HG03060 (cell line): ENCODE measurements around the gene POLK.
A peak's percentile ranks its signal among the peaks of the same experiment; 100 is the strongest.
"Not testable (repeated sequence)": the region's sequence is repeated elsewhere in the genome, so short reads cannot be mapped to it uniquely, and the experiment has no call there.

Experiments used
- ATAC-seq: cut with Tn5 transposase; IDR thresholded peaks from one replicate; pipeline ENCODE4 v1.9.1; 2021; ENCODE audit warnings: low read depth, moderate number of reproducible peaks; ENCODE audit not compliant: unreplicated experiment

The POLK gene

DNA sequence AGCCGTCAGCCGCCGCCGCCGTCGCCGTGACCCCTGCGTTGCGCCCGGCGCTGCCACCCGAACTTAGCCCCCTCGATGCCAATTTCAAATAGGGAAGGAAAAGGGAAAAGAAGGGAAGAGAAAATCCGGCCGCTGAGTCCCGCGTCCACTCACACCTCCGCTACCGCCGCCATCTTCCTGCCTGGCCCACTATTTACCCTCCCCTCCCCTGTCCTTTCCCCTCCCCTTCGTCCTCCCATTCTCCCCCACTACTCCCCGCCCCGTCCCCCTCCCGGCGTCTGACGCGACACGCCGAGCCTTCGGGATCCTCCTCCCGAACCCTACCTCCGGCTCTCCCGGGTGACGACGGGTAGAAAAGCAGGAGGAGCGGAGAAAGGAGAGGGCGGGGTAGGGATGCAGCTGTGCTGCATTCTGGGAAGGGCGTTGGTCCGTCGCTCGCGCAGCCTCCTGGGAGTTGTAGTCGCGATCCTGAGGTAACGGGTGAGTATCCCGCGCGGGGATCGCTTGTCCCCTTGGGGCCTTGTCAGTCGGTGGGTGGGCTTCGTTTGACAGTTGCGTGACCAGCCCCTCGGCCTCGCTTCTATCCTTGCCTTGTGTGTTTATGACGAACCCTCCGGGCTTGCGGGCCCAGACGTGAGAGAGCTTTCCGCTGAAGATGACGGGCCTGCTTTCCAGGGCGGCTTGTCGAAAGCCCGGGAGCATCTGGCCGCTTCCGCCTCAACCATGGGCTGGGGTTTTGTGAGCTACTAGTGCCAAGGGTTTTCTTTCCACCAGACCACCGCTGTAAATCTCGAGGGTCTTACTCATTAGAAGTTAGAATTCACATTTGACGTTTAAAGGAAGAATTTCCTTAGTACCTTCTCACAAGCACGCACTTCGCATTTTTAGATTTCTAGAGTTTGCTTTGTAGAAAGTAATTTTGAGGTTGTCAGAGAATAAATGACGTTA, at the start of gene POLK, which contains the start of gene CERT1:
POLK (plus strand) TSS at position 457 of the 948 bp plus-strand sequence.
CERT1 (minus strand) TSS at position 195 of the 948 bp plus-strand sequence. CDS start 422 bp downstream, outside the sequence.
- peak; percentile 64 for ATAC-seq

DNA sequence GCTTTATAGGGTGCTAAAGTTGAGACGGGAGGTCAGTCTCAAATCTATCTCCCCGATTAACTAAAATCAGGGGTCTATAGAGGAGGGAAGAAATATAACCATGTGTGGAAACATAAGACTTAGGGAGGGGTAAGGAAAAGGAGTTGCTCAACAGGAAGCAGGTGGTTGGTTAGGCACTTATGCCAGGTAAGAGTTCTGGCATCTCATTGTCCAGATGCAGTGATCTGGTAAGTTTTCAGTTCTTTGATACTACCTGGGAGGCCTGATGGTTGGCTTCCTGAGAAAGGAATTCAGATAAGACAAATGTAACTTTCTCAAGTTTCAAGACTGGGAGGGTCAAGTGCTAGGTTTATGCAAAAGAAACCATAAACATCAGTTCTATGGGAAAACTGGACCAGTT, 48.0 kb upstream of the POLK start:
- ATAC-seq: no peak

DNA sequence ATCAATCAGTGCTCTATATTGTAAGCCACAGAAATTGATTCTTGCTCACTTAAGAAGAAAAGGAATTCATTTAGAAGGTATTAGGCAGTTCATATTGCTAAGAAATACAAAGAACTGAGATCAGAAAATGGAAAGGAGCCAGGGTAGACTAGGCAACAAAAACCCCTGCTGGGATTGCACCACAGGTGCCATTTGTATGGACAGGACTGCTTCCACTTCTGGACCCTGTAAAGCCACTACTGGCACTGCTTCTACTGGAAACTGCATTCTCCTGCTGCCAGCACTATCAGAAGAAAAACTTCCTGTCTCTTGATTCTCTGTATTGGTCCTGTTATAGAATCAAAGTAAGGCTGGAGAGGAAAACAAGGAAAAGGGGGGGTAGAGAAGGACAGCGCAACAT, 46.2 kb upstream of the POLK start:
- ATAC-seq: no peak

GRCh38 chr5:75466006-75466716, 45.5 kb upstream of the POLK start:
- ATAC-seq: no peak

DNA sequence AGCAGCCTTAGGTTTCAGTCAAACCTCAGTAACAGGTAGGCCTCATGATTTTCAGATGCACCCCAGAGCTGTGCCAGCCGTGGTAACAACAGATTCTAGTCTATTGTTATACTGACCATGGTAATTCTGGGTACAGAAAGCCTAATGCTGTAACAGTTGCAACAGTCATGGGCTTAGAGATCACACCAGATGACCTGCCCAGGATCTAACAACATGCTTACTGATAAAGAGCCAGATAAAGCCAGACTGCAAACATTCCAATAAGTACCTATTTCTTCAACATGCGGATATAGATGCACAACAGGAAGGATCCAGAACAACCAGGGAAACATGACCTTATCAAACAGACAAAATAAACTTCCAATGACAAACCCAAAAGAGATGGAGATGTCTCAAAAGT, 43.1 kb upstream of the POLK start:
- ATAC-seq: no peak

DNA sequence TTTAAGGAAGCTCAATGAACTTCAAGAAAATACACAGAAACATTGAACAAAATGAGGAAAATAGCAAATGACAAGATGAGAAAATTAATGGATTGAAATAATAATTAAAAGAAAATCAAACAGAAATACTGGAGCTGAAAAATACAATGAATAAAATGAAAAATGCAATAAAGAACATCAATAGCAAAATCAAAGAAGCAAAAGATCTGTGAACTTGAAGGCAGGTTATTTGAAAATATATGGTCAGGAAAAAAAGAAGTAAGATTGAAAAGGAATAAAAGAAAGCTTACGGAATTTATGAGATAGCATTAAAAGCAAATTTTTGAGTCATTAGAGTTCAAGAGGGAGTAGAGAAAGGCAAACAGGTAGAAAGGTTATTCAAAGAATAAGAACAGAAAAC, 42.7 kb upstream of the POLK start:
- no peak for ATAC-seq

GRCh38 chr5:75471193-75471592, 40.5 kb upstream of the POLK start:
- ATAC-seq: no peak

DNA sequence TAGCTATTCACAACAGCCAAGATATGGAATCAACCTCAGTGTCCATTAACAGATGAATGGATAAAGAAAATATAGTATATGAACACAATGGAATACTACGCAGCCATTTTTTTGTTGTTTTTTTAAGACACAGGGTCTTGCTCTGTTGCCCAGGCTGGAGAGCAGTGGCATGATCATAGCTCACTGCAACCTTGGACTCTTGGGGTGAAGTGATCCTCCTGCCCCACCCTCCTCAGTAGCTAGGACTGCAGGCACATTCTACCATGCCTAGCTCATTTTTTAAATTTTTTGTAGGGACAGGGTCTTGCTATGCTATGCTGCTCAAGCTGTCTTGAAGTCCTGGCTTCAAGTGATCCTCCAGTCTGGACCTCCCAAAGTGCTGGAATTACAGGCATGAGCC, 38.7 kb upstream of the POLK start:
- no peak for ATAC-seq

- no peak for ATAC-seq
These were observed 38.2 kb upstream of the POLK start for GRCh38 chr5:75473463-75473862.

GRCh38 chr5:75475364-75475763, 36.3 kb upstream of the POLK start:
- no peak for ATAC-seq

GRCh38 chr5:75481024-75481423, 30.7 kb upstream of the POLK start:
- no peak for ATAC-seq

GRCh38 chr5:75482482-75482881, 29.2 kb upstream of the POLK start:
- no peak for ATAC-seq

DNA sequence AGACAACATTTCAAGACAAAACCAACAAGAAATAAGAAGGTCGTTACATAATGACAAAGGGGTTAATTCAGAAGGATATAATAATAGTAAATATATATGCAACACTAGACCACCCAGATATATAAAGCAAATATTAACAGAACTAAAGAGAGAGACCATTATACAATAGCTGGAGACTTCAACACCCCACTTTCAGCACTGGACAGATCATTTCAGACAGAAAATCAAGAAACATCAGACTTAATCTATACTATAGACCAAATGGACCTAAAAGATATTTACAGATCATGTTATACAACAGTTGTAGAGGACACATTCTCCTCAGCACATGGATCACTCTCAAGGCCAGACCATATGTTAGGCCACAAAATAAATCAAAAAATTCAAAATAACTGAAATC, 27.1 kb upstream of the POLK start:
- no peak for ATAC-seq

DNA sequence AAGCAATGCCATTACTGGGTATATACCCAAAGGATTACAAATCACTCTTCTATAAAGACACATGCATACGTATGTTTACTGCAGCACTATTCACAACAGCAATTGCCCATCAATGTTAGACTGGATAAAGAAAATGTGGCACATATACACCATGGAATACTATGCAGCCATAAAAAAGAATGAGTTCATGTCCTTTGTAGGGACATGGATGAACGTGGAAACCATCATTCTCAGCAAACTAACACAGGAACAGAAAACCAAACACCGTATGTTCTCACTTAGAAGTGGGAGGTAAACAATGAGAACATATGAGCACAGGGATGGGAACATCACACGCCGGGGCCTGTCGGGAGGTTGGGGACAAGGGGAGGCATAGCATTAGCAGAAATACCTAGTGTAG, 21.8 kb upstream of the POLK start:
- not testable (repeated sequence) for ATAC-seq

DNA sequence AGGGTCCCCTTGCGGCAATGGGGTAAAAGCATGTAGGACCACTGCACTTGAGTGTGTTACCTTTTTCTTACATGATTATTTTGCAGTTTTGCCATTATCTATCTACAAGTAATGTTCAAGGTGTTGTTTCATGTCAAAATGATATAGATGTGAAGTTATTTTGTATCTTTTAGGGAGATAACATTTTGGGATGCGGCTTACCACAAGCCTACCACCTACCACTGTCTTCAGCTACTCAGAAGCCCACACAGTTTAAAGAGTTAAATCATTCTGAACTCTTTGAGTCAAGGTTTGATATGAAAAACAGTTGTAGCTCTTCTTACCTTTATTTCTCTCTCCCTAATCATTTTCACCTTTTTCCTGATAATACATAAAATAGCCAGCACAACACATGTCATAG, 20.1 kb upstream of the POLK start:
- no peak for ATAC-seq

DNA sequence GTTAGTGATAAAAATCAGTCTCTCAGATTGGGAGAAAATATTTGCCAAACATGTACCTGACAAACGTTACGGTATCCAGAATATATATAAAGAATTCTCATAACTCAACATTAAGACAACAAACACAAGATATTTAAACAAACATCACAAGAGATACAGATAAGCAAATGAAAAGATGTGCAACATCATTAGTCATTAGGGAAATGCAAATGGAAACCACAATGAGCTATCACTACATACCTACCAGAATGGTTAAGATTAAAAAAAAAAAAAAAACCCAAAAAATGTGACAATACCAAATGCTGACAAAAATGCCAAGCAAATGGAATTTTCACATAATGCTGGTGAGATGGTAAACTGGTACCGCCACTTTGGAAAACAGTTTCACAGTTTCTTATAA, 15.7 kb upstream of the POLK start:
- no peak for ATAC-seq

- no peak for ATAC-seq
These were observed 13.4 kb upstream of the POLK start for GRCh38 chr5:75498208-75498777.

DNA sequence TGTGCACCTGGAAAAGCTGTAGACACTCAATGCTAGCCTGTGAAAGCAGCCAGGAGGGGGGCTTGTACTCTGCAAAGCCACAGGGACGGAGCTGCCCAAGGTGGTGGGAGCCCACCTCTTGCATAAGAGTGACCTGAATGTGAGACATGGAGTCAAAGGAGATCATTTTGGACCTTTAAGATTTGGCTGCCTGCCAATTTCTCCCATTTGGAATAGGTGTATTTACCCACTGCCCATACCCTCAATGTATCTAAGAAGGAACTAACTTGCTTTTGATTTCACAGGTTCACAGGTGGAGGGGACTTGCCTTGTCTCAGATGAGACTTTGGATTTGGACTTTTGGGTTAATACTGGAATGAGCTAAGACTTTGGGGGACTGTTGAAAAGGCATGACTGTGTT, 12.8 kb upstream of the POLK start:
- not testable (repeated sequence) for ATAC-seq

- not testable (repeated sequence) for ATAC-seq
These were observed 6.6 kb upstream of the POLK start for GRCh38 chr5:75505112-75505511.

GRCh38 chr5:75507841-75508240, 3.9 kb upstream of the POLK start:
- no peak for ATAC-seq

GRCh38 chr5:75509546-75509945, 2.1 kb upstream of the POLK start:
- ATAC-seq: no peak
